Stimulated activated CD4-positive, alpha-beta T cell treated with anti-CD3 and anti-CD28 coated beads, TNF-alpha, amount 100 ng/mL, for 48 hours (primary cell): ENCODE measurements around the gene WWP2.
"Not testable (repeated sequence)": the region's sequence is repeated elsewhere in the genome, so short reads cannot be mapped to it uniquely, and the experiment has no call there.

Experiments
- DNase-seq, 3 donors: peaks; one replicate each; pipeline ENCODE4 v3.0.0-alpha.2; 2020; ENCODE audit warnings: low read depth in 3 of 3

WWP2 gene

GRCh38 chr16:69745959-69746358, 16.2 kb upstream of the WWP2 start:
- DNase-seq = no peak

- no peak for DNase-seq
Measured at GRCh38 chr16:69747115-69747514, 15.0 kb upstream of the WWP2 start.

GRCh38 chr16:69748694-69749345, 13.3 kb upstream of the WWP2 start:
- no peak for DNase-seq

GRCh38 chr16:69754143-69754468, 8.0 kb upstream of the WWP2 start:
- DNase-seq = no peak

GRCh38 chr16:69754469-69755310, 7.4 kb upstream of the WWP2 start, which contains the start of gene NOB1:
Gene NOB1 (minus strand): TSS chr16:69754926. CDS start chr16:69754910, 16 bp downstream.
- peak; percentile 93 to 94 (median 94) for DNase-seq

- no peak for DNase-seq
Measured at GRCh38 chr16:69756705-69757104, 5.4 kb upstream of the WWP2 start.

GRCh38 chr16:69757375-69757774, 4.8 kb upstream of the WWP2 start:
- DNase-seq = not testable (repeated sequence)

- no peak for DNase-seq
Measured at GRCh38 chr16:69762814-69763598, 874 bp downstream of the WWP2 start.

GRCh38 chr16:69763599-69763942, 1.4 kb downstream of the WWP2 start:
- DNase-seq = no peak

- no peak for DNase-seq
Measured at GRCh38 chr16:69767459-69768229, 5.5 kb downstream of the WWP2 start.

GRCh38 chr16:69768666-69769065, 6.5 kb downstream of the WWP2 start:
- no peak for DNase-seq

GRCh38 chr16:69769404-69769803, 7.3 kb downstream of the WWP2 start:
- no peak for DNase-seq

GRCh38 chr16:69771651-69771967, 9.5 kb downstream of the WWP2 start:
- no peak for DNase-seq

- no peak for DNase-seq
Measured at GRCh38 chr16:69773260-69773947, 11.3 kb downstream of the WWP2 start.

- DNase-seq = no peak
Measured at GRCh38 chr16:69775563-69775962, 13.4 kb downstream of the WWP2 start.

- DNase-seq = no peak
Measured at GRCh38 chr16:69779724-69780123, 17.6 kb downstream of the WWP2 start.

- DNase-seq = no peak
Measured at GRCh38 chr16:69781118-69781517, 19.0 kb downstream of the WWP2 start.

- DNase-seq = no peak
Measured at GRCh38 chr16:69784586-69784985, 22.5 kb downstream of the WWP2 start.

GRCh38 chr16:69787883-69788282, 25.8 kb downstream of the WWP2 start:
- no peak for DNase-seq

GRCh38 chr16:69791391-69791847, 29.3 kb downstream of the WWP2 start:
- not testable (repeated sequence) for DNase-seq

- DNase-seq = no peak
Measured at GRCh38 chr16:69793526-69793925, 31.4 kb downstream of the WWP2 start.
